Measurements from ENCODE around the gene OR4D5.

Gene OR4D5

DNA sequence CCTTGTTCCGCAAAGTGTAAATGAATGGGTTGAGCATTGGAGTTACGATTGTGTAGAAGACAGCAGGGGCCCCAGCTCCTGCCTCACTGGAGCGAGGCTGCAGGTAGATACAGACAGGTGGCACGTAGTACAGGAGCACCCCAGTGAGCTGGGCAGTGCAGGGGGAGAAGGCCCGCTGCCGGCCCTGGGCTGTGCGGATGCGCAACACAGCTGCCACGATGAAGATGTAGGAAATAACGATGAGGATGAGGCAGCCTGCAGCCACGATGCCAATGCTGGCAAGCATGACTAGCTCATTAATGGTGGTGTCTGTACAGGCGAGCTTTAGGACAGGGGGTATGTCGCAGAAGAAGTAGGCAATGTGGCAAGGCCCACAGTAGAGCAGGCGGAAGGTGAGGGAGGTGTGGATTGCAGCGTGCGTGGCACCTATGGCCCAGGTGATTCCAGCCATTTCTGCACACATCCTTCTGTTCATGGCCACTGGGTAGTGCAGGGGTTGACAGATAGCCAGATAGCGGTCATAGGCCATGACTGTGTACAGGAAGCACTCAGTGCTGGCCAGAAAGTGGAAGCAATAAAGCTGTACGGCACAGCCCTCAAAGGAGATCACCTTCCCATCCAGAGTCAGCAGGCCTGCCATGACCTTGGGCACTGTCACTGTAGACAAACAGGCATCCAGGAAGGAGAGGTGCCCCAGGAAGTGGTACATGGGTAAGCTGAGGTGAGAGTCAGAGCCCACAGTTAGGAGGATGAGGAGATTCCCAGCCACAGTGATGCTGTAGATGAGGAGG lies 37.5 kb downstream of the OR4D5 start:
- Histone ChIP-seq H3K36me3 (ENCODE audit: insufficient read depth, low read length) (no peaks in the 10 kb centered on the region), H3K4me1 (ENCODE audit: insufficient read depth, low read length) (no peaks in the 10 kb centered on the region), H3K9me3 (ENCODE audit: low read length) (no peaks in the 10 kb centered on the region), H3K27me3 (ENCODE audit: insufficient read depth, low read length) (no peaks in the 10 kb centered on the region), H3K4me3 (ENCODE audit: low read length) (no peak overlapping the region), H2AFZ (ENCODE audit: low read depth, low read length) (no peak overlapping the region)

DNA sequence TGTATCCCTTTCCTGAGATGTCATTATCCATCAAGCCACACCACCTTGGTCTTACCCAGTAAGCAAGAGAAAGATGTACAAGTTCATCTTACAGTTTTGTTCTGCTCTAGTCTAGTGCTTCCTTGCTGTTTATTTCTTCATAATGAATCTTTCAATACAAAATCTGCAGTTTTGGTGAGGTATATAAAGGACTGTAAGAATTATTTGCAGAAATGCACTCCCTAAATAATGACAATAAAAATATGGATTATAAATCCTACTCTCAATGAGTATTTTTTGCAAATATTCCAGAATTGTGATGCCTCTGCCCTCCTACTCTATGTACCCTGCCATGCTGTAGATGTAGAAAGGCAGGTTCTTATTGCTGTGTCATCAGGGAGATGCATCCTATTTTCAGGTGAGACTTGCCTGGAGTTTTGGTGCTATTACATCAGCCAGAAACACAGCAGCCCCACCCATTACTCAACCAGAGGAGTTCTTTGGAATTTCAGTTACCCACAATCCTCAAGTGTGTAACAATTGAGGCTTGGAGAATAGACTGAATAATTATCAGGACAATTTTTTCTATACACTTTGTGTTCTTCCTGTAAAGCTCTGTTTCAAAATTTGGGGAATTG lies 38.4 kb downstream of the OR4D5 start, which contains the start of gene OR10S1:
Gene OR10S1, minus strand, starts transcription at position 51 of the 617 bp plus-strand sequence. CDS start 117 bp downstream, outside the sequence.
- no peaks in the 10 kb centered on the region for H3K27me3 ChIP-seq (ENCODE audit: insufficient read depth, low read length)
- H2AFZ ChIP-seq (ENCODE audit: low read depth, low read length), result no peak within 1 kb of the TSS
- H3K4me1 ChIP-seq (ENCODE audit: insufficient read depth, low read length), result no peaks in the 10 kb centered on the region
- no peak within 1 kb of the TSS for H3K4me3 ChIP-seq (ENCODE audit: low read length)
- H3K9me3 ChIP-seq (ENCODE audit: low read length), result no peaks in the 10 kb centered on the region
- no peaks in the 10 kb centered on the region for H3K36me3 ChIP-seq (ENCODE audit: insufficient read depth, low read length)

GRCh38 chr11:123979311-123979710 lies 39.9 kb downstream of the OR4D5 start:
- Histone ChIP-seq H3K4me1 (ENCODE audit: insufficient read depth, low read length) (no peaks in the 10 kb centered on the region), H3K36me3 (ENCODE audit: insufficient read depth, low read length) (no peaks in the 10 kb centered on the region), H3K9me3 (ENCODE audit: low read length) (no peaks in the 10 kb centered on the region), H3K4me3 (ENCODE audit: low read length) (no peak overlapping the region), H3K27me3 (ENCODE audit: insufficient read depth, low read length) (no peaks in the 10 kb centered on the region), H2AFZ (ENCODE audit: low read depth, low read length) (no peak overlapping the region)

Data from neuron (in vitro differentiated cells).